CD14-positive monocyte (primary cell): ENCODE data around the gene AGBL1. TPM values are rescaled to one million over a fixed set of nuclear protein-coding genes. Genes with fewer than 3 reads are reported as not detected.

ENCODE experiments used
- DNase-seq, 3 donors: peaks; one replicate each; pipeline ENCODE4 v3.0.0-alpha.2; 2011 to 2022
- H2AFZ ChIP-seq: 2 replicates; pipeline ENCODE4 v1.6.0; 2012; ENCODE audit warnings: mild to moderate bottlenecking, low read depth, low read length, inconsistent platforms; ENCODE audit not compliant: insufficient read depth, poor library complexity, severe bottlenecking
- H3K27ac ChIP-seq, 2 donors: 1 replicate in 1 of 2; 2 replicates in 1 of 2; pipeline ENCODE4 v1.5.1; 2012 to 2013; ENCODE audit warnings: low read length in 2 of 2, control low read depth in 1 of 2, inconsistent platforms in 1 of 2, low read depth in 1 of 2, mild to moderate bottlenecking in 1 of 2
- H3K27me3 ChIP-seq, 2 donors: one replicate each; pipeline versions ENCODE4 v1.6.0 to v1.6.1; 2011 to 2013; ENCODE audit warnings: low read length in 2 of 2; ENCODE audit not compliant: control insufficient read depth in 2 of 2, insufficient read depth in 2 of 2
- H3K36me3 ChIP-seq, 2 donors: replicated peaks in 1 of 2; 1 replicate in 1 of 2; 2 replicates in 1 of 2; pipeline versions ENCODE4 v1.5.1 to v1.6.1; 2012 to 2013; ENCODE audit warnings: low read length in 2 of 2, control low read depth in 1 of 2, inconsistent platforms in 1 of 2, mild to moderate bottlenecking in 1 of 2; ENCODE audit not compliant: insufficient read depth in 2 of 2, control insufficient read depth in 1 of 2
- H3K4me1 ChIP-seq, 2 donors: 1 replicate in 1 of 2; 2 replicates in 1 of 2; pipeline versions ENCODE4 v1.5.1 to v1.6.1; 2012 to 2013; ENCODE audit warnings: low read length in 2 of 2, control low read depth in 1 of 2, inconsistent platforms in 1 of 2, mild to moderate bottlenecking in 1 of 2, moderate library complexity in 1 of 2; ENCODE audit not compliant: insufficient read depth in 2 of 2, control insufficient read depth in 1 of 2
- H3K4me2 ChIP-seq: replicated peaks from 2 replicates; pipeline ENCODE3; 2012; ENCODE audit warnings: low read length, moderate library complexity, mild to moderate bottlenecking; ENCODE audit not compliant: poor library complexity, severe bottlenecking; ENCODE audit errors: extremely low read depth
- H3K4me3 ChIP-seq, 3 experiments: fragments of 200-600 bp in 1 of 3; sonication (generic) in 1 of 3; replicated peaks in 1 of 3; 1 replicate in 2 of 3; 2 replicates in 1 of 3; pipeline ENCODE4 v1.5.1; 2011 to 2013; ENCODE audit warnings: low read length in 3 of 3, mild to moderate bottlenecking in 3 of 3, control low read depth in 2 of 3, low read depth in 2 of 3, inconsistent platforms in 1 of 3, moderate library complexity in 1 of 3
- H3K79me2 ChIP-seq: 2 replicates; pipeline ENCODE4 v1.6.0; 2012; ENCODE audit warnings: mild to moderate bottlenecking, control low read depth, inconsistent platforms, low read length, moderate library complexity; ENCODE audit not compliant: insufficient read depth
- H3K9ac ChIP-seq: 2 replicates; pipeline ENCODE4 v1.6.0; 2017; ENCODE audit warnings: low read length, mild to moderate bottlenecking; ENCODE audit not compliant: insufficient read depth, poor library complexity, severe bottlenecking
- H3K9me3 ChIP-seq, 2 donors: replicated peaks in 1 of 2; 1 replicate in 1 of 2; 2 replicates in 1 of 2; pipeline versions ENCODE4 v1.5.1 to v1.6.1; 2012 to 2013; ENCODE audit warnings: low read length in 2 of 2, control low read depth in 1 of 2; ENCODE audit not compliant: control insufficient read depth in 1 of 2, insufficient read depth in 1 of 2
- H4K20me1 ChIP-seq: 2 replicates; pipeline ENCODE4 v1.6.0; 2012; ENCODE audit warnings: mild to moderate bottlenecking, low read length, control low read depth, moderate library complexity; ENCODE audit not compliant: insufficient read depth
- H3K27ac Mint-ChIP-seq, 7 donors: one replicate each; pipeline ENCODE4 v1.8.0; 2020; ENCODE audit warnings: mild to moderate bottlenecking in 7 of 7, mixed read lengths in 7 of 7, moderate library complexity in 6 of 7, inconsistent platforms in 2 of 7
- H3K27me3 Mint-ChIP-seq, 3 donors: one replicate each; pipeline ENCODE4 v1.8.0; 2021 to 2022; ENCODE audit warnings: low read depth in 3 of 3, mild to moderate bottlenecking in 3 of 3, mixed read lengths in 3 of 3, moderate library complexity in 3 of 3, inconsistent platforms in 1 of 3
- H3K36me3 Mint-ChIP-seq, 2 donors: one replicate each; pipeline ENCODE4 v1.8.0; 2020; ENCODE audit warnings: mixed read lengths in 2 of 2, inconsistent platforms in 1 of 2, mild to moderate bottlenecking in 1 of 2
- H3K4me1 Mint-ChIP-seq: one replicate; pipeline ENCODE4 v1.8.0; 2020; ENCODE audit warnings: mild to moderate bottlenecking, mixed read lengths
- H3K4me3 Mint-ChIP-seq, 2 donors: one replicate each; pipeline ENCODE4 v1.8.0; 2020; ENCODE audit warnings: mild to moderate bottlenecking in 2 of 2, mixed read lengths in 2 of 2, moderate library complexity in 1 of 2
- H3K9me3 Mint-ChIP-seq, 7 donors: one replicate each; pipeline ENCODE4 v1.8.0; 2020 to 2022; ENCODE audit warnings: mixed read lengths in 7 of 7, mild to moderate bottlenecking in 6 of 7, moderate library complexity in 6 of 7, inconsistent platforms in 2 of 7
- WGBS: methylation state at CpG from one replicate; pipeline ENCODE4 v1.1.5; 2013; ENCODE audit warnings: missing lambda C conversion rate; ENCODE audit not compliant: insufficient coverage; 5-methylcytosine and 5-hydroxymethylcytosine counted together
- intact Hi-C, 2 donors: fragments of 100-400 bp; cut with micrococcal nuclease; formaldehyde crosslinking; loops; one replicate each; pipeline versions ENCODE4 v1.15.0 to v1.15.1; 2023
- polyA plus RNA-seq, 3 donors: library from polyadenylated mRNA; depleted of rRNA in 1 of 3; unstranded in 2 of 3; stranded (reverse) in 1 of 3; fragments of 300-500 nt in 2 of 3; fragments of >200 nt in 1 of 3; fragmentation: Illumina TruSeq in 2 of 3; gene quantifications; 1 replicate in 2 of 3; 2 replicates in 1 of 3; pipeline ENCODE4 v1.2.3, GENCODE V29; 2012 to 2021
- TF ChIP-seq, protein P1 (sequence below): fragments of 200-600 bp; IDR thresholded peaks from one replicate; pipeline ENCODE4 v1.8.0; 2022; ENCODE audit warnings: antibody characterized with exemption, mild to moderate bottlenecking

AGBL1 gene
- polyA plus RNA-seq, 3 donors: not detected

DNA sequence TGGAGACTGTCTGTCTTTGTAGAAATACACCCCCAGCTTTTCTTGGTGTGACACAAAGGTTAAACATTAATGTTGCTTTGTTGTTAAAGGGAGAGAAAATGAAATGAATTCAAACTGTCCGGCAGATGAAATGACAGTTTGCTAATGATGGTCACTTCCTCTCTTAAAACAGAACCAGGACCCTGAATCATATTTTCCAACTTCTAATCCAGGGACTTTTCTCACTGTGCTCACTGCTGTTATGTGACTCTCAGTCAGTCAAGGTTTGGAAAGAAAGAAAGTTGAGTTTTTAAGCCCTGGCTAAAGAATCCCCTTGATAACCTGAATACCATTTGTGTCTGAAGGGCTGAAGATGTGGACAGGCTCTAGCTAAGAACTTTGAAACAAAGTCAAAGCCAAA lies 215.8 kb downstream of the AGBL1 start:
- no CpG with 5 or more reads among the region's 1 CpG for WGBS
- DNase-seq: no peak
- Histone ChIP-seq H3K27ac (no peak overlapping the region), H2AFZ (no peak overlapping the region), H3K9ac (no peak overlapping the region), H3K4me1 (no peaks in the 10 kb centered on the region), H3K79me2 (no peaks in the 10 kb centered on the region), H3K27me3 (no peaks in the 10 kb centered on the region), H4K20me1 (no peaks in the 10 kb centered on the region), H3K36me3 (no peaks in the 10 kb centered on the region), H3K4me3 (no peak overlapping the region), H3K4me2 (no peak overlapping the region), H3K9me3 (no peaks in the 10 kb centered on the region)
- no peaks in the 10 kb centered on the region for H3K36me3 Mint-ChIP-seq
- intact Hi-C loops: no loop called here
- no peak overlapping the region for H3K27ac Mint-ChIP-seq
- no peak overlapping the region for H3K4me3 Mint-ChIP-seq
- H3K4me1 Mint-ChIP-seq: no peaks in the 10 kb centered on the region
- peaks cover 0 to 4% (median 2%) of the 10 kb centered on the region in 7 donors for H3K9me3 Mint-ChIP-seq
- TF ChIP-seq, protein P1, sequence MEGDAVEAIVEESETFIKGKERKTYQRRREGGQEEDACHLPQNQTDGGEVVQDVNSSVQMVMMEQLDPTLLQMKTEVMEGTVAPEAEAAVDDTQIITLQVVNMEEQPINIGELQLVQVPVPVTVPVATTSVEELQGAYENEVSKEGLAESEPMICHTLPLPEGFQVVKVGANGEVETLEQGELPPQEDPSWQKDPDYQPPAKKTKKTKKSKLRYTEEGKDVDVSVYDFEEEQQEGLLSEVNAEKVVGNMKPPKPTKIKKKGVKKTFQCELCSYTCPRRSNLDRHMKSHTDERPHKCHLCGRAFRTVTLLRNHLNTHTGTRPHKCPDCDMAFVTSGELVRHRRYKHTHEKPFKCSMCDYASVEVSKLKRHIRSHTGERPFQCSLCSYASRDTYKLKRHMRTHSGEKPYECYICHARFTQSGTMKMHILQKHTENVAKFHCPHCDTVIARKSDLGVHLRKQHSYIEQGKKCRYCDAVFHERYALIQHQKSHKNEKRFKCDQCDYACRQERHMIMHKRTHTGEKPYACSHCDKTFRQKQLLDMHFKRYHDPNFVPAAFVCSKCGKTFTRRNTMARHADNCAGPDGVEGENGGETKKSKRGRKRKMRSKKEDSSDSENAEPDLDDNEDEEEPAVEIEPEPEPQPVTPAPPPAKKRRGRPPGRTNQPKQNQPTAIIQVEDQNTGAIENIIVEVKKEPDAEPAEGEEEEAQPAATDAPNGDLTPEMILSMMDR: no peak
- peaks cover 0 to 4% (median 3%) of the 10 kb centered on the region in 3 donors for H3K27me3 Mint-ChIP-seq

DNA sequence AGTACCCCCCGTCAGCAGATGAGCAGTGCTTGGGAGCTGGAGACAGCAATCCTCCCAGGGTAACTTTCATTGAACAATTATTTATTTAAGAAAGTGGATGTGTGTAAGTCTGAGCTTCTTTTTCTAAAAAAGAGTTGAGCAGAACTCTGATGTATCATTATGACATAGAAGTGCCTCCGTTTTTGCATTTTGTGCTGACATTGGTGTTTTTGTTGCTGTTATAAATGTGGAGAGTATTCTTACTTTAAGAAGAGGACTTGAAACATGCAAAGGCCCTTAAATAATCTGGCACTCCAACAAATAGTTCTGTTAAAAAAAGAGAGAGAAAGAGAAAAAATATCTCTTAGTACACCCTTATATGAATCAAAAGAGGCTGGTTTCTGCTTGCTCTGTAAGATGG lies 217.1 kb downstream of the AGBL1 start:
- H3K36me3 Mint-ChIP-seq: no peaks in the 10 kb centered on the region
- intact Hi-C loops: no loop called here
- peaks cover 0 to 4% (median 3%) of the 10 kb centered on the region in 3 donors for H3K27me3 Mint-ChIP-seq
- no peak overlapping the region for H3K27ac Mint-ChIP-seq
- no peak overlapping the region for H2AFZ ChIP-seq
- no peaks in the 10 kb centered on the region for H3K36me3 ChIP-seq
- no CpG with 5 or more reads among the region's 2 CpGs for WGBS
- peaks cover 1 to 6% (median 3%) of the 10 kb centered on the region in 7 donors for H3K9me3 Mint-ChIP-seq
- H3K79me2 ChIP-seq: no peaks in the 10 kb centered on the region
- H3K4me3 ChIP-seq: no peak overlapping the region
- TF ChIP-seq, protein P1: no peak
- no peak overlapping the region for H3K4me3 Mint-ChIP-seq
- H3K4me1 ChIP-seq: no peaks in the 10 kb centered on the region
- no peak overlapping the region for H3K9ac ChIP-seq
- H3K27ac ChIP-seq: no peak overlapping the region
- no peaks in the 10 kb centered on the region for H3K9me3 ChIP-seq
- no peak overlapping the region for H3K4me2 ChIP-seq
- H3K4me1 Mint-ChIP-seq: no peaks in the 10 kb centered on the region
- H3K27me3 ChIP-seq: no peaks in the 10 kb centered on the region
- no peaks in the 10 kb centered on the region for H4K20me1 ChIP-seq
- no peak for DNase-seq
